ENCODE results near the gene RARG.

Gene RARG

GRCh38 chr12:53252349-53252916 is 20.4 kb upstream of the RARG start:
- H2AFZ ChIP-seq (ENCODE audit: low read length), result peak overlapping the region; percentile 83
- TF ChIP-seq EZH2phosphoT487 (IDR thresholded peaks at IDR 0.05; ENCODE audit: borderline replicate concordance) (no peak), CTCF (conservative IDR thresholded peaks at IDR 0.05; ENCODE audit: low read length) (no peak)
- no peaks in the 10 kb centered on the region for H4K20me1 ChIP-seq (ENCODE audit: insufficient read depth, low read length, poor library complexity, severe bottlenecking)
- H3K4me3 ChIP-seq (ENCODE audit: low read length, poor library complexity, severe bottlenecking), result peak overlapping the region; percentile 96
- no peaks in the 10 kb centered on the region for H3K36me3 ChIP-seq (ENCODE audit: insufficient read depth, low read length)
- no peaks in the 10 kb centered on the region for H3K9me3 ChIP-seq (ENCODE audit: insufficient read depth, low read depth, low read length)
- no peaks in the 10 kb centered on the region for H3K9me2 ChIP-seq (replicated peaks; ENCODE audit: low read depth, low read length)
- no peaks in the 10 kb centered on the region for H3F3A ChIP-seq (ENCODE audit: low read depth)
- peak overlapping the region; percentile 92 for H3K4me2 ChIP-seq (ENCODE audit: low read depth, low read length, poor library complexity, severe bottlenecking)
- H3K9ac ChIP-seq (ENCODE audit: low read depth, low read length, poor library complexity, severe bottlenecking), result peak overlapping the region; percentile 85
- peaks cover 24% of the 10 kb centered on the region for H3K79me2 ChIP-seq (ENCODE audit: insufficient read depth, low read length)
- peaks cover 39% of the 10 kb centered on the region for H3K4me1 ChIP-seq (ENCODE audit: insufficient read depth, low read length, poor library complexity, severe bottlenecking)
- no peaks in the 10 kb centered on the region for H3K27me3 ChIP-seq (ENCODE audit: insufficient read depth, low read length, poor library complexity, severe bottlenecking)

GRCh38 chr12:53251477-53252348 is 19.7 kb upstream of the RARG start:
- H3K9ac ChIP-seq (ENCODE audit: low read depth, low read length, poor library complexity, severe bottlenecking), result peak overlapping the region; percentile 85
- H3K9me2 ChIP-seq (replicated peaks; ENCODE audit: low read depth, low read length), result no peaks in the 10 kb centered on the region
- no peak for TF ChIP-seq EZH2phosphoT487 (IDR thresholded peaks at IDR 0.05; ENCODE audit: borderline replicate concordance)
- TF ChIP-seq CTCF (conservative IDR thresholded peaks at IDR 0.05; ENCODE audit: low read length), result peak; percentile 55
- no peaks in the 10 kb centered on the region for H3F3A ChIP-seq (ENCODE audit: low read depth)
- no peaks in the 10 kb centered on the region for H3K9me3 ChIP-seq (ENCODE audit: insufficient read depth, low read depth, low read length)
- peak overlapping the region; percentile 96 for H3K4me3 ChIP-seq (ENCODE audit: low read length, poor library complexity, severe bottlenecking)
- H3K4me2 ChIP-seq (ENCODE audit: low read depth, low read length, poor library complexity, severe bottlenecking), result peak overlapping the region; percentile 92
- H3K4me1 ChIP-seq (ENCODE audit: insufficient read depth, low read length, poor library complexity, severe bottlenecking), result peaks cover 39% of the 10 kb centered on the region
- H2AFZ ChIP-seq (ENCODE audit: low read length), result peak overlapping the region; percentile 97
- peaks cover 24% of the 10 kb centered on the region for H3K79me2 ChIP-seq (ENCODE audit: insufficient read depth, low read length)
- H3K27me3 ChIP-seq (ENCODE audit: insufficient read depth, low read length, poor library complexity, severe bottlenecking), result no peaks in the 10 kb centered on the region
- H3K36me3 ChIP-seq (ENCODE audit: insufficient read depth, low read length), result no peaks in the 10 kb centered on the region
- no peaks in the 10 kb centered on the region for H4K20me1 ChIP-seq (ENCODE audit: insufficient read depth, low read length, poor library complexity, severe bottlenecking)

GRCh38 chr12:53245286-53245685 is 13.3 kb upstream of the RARG start:
- Histone ChIP-seq H3K27me3 (ENCODE audit: insufficient read depth, low read length, poor library complexity, severe bottlenecking) (no peaks in the 10 kb centered on the region), H3K4me3 (ENCODE audit: low read length, poor library complexity, severe bottlenecking) (no peak overlapping the region), H4K20me1 (ENCODE audit: insufficient read depth, low read length, poor library complexity, severe bottlenecking) (no peaks in the 10 kb centered on the region), H3K9me3 (ENCODE audit: insufficient read depth, low read depth, low read length) (no peaks in the 10 kb centered on the region), H3K4me2 (ENCODE audit: low read depth, low read length, poor library complexity, severe bottlenecking) (no peak overlapping the region), H3K36me3 (ENCODE audit: insufficient read depth, low read length) (no peaks in the 10 kb centered on the region), H3K4me1 (ENCODE audit: insufficient read depth, low read length, poor library complexity, severe bottlenecking) (no peaks in the 10 kb centered on the region), H2AFZ (ENCODE audit: low read length) (no peak overlapping the region), H3F3A (ENCODE audit: low read depth) (no peaks in the 10 kb centered on the region), H3K9ac (ENCODE audit: low read depth, low read length, poor library complexity, severe bottlenecking) (no peak overlapping the region), H3K9me2 (replicated peaks; ENCODE audit: low read depth, low read length) (no peaks in the 10 kb centered on the region), H3K79me2 (ENCODE audit: insufficient read depth, low read length) (no peaks in the 10 kb centered on the region)
- no peak for TF ChIP-seq EZH2phosphoT487 (IDR thresholded peaks at IDR 0.05; ENCODE audit: borderline replicate concordance)
- TF ChIP-seq CTCF (conservative IDR thresholded peaks at IDR 0.05; ENCODE audit: low read length), result no peak

Measured in Loucy (cell line).